GM19463 (cell line): ENCODE data around the gene C1orf74.

ENCODE experiments used
- ATAC-seq: cut with Tn5 transposase; IDR thresholded peaks from one replicate; pipeline ENCODE4 v1.9.1; 2021; ENCODE audit warnings: mild to moderate bottlenecking, moderate library complexity; ENCODE audit not compliant: unreplicated experiment

C1orf74 gene

GRCh38 chr1:209784265-209785169 is at the start of gene C1orf74:
Gene C1orf74 (minus strand): TSS chr1:209784559. CDS start chr1:209783634, 925 bp downstream.
- ATAC-seq = peak; percentile 100

- no peak for ATAC-seq
Observed at GRCh38 chr1:209831615-209832014, 47.3 kb upstream of the C1orf74 start.

- ATAC-seq = no peak
Observed at GRCh38 chr1:209830722-209831121, 46.4 kb upstream of the C1orf74 start.

- no peak for ATAC-seq
Observed at GRCh38 chr1:209829716-209830115, 45.4 kb upstream of the C1orf74 start.

GRCh38 chr1:209827384-209828262 is 43.3 kb upstream of the C1orf74 start, which contains the start of gene UTP25:
Gene UTP25 (plus strand): TSS chr1:209827972. CDS start chr1:209828064, 92 bp downstream.
- peak; percentile 87 for ATAC-seq

- no peak for ATAC-seq
Observed at GRCh38 chr1:209825591-209826434, 41.5 kb upstream of the C1orf74 start.

- no peak for ATAC-seq
Observed at GRCh38 chr1:209823143-209824041, 39.0 kb upstream of the C1orf74 start.

- ATAC-seq = no peak
Observed at GRCh38 chr1:209822706-209823105, 38.3 kb upstream of the C1orf74 start.

- no peak for ATAC-seq
Observed at GRCh38 chr1:209820986-209821385, 36.6 kb upstream of the C1orf74 start.

- no peak for ATAC-seq
Observed at GRCh38 chr1:209819058-209819457, 34.7 kb upstream of the C1orf74 start.

- ATAC-seq = no peak
Observed at GRCh38 chr1:209817691-209818090, 33.3 kb upstream of the C1orf74 start.

GRCh38 chr1:209816923-209817322 is 32.6 kb upstream of the C1orf74 start:
- ATAC-seq = no peak

GRCh38 chr1:209815931-209816341 is 31.6 kb upstream of the C1orf74 start:
- no peak for ATAC-seq

GRCh38 chr1:209815490-209815889 is 31.1 kb upstream of the C1orf74 start:
- ATAC-seq = no peak

GRCh38 chr1:209813902-209814301 is 29.5 kb upstream of the C1orf74 start:
- ATAC-seq = no peak

- ATAC-seq = no peak
Observed at GRCh38 chr1:209810783-209811182, 26.4 kb upstream of the C1orf74 start.

GRCh38 chr1:209809611-209810010 is 25.3 kb upstream of the C1orf74 start:
- no peak for ATAC-seq

- ATAC-seq = no peak
Observed at GRCh38 chr1:209808059-209808581, 23.8 kb upstream of the C1orf74 start.

GRCh38 chr1:209807509-209807908 is 23.1 kb upstream of the C1orf74 start:
- no peak for ATAC-seq
